DOHH2 (cell line): ENCODE measurements around the gene UBQLNL.

Source experiments
- H3F3A ChIP-seq: fragments of 200-600 bp; sonication (generic), shearing (Covaris generic); 2 replicates; pipeline ENCODE4 v1.6.0; 2016; ENCODE audit warnings: antibody characterized with exemption, mild to moderate bottlenecking; ENCODE audit not compliant: control insufficient read depth, insufficient read depth
- H3K27ac ChIP-seq: fragments of 200-600 bp; sonication (generic); 2 replicates; pipeline ENCODE4 v1.5.1; 2014; ENCODE audit warnings: low read depth, mild to moderate bottlenecking, low read length, moderate library complexity
- H3K27me3 ChIP-seq: fragments of 200-600 bp; sonication (generic); 2 replicates; pipeline ENCODE4 v1.6.1; 2014; ENCODE audit warnings: mild to moderate bottlenecking, low read length, mixed read lengths; ENCODE audit not compliant: control insufficient read depth
- H3K36me3 ChIP-seq: fragments of 200-600 bp; sonication (generic); 2 replicates; pipeline ENCODE4 v1.6.1; 2014; ENCODE audit warnings: mild to moderate bottlenecking, low read length, moderate library complexity, mixed read lengths; ENCODE audit not compliant: control insufficient read depth
- H3K4me1 ChIP-seq: fragments of 200-600 bp; sonication (generic); 2 replicates; pipeline ENCODE4 v1.6.1; 2014; ENCODE audit warnings: mild to moderate bottlenecking, low read length, mixed read lengths; ENCODE audit not compliant: control insufficient read depth
- H3K4me2 ChIP-seq: fragments of 200-600 bp; sonication (generic); 2 replicates; pipeline ENCODE4 v1.6.0; 2014; ENCODE audit warnings: mild to moderate bottlenecking, low read length, moderate library complexity
- H3K4me3 ChIP-seq: fragments of 200-600 bp; sonication (generic); 2 replicates; pipeline ENCODE4 v1.5.1; 2014; ENCODE audit warnings: mild to moderate bottlenecking, low read length, mixed read lengths
- H3K79me2 ChIP-seq: fragments of 200-600 bp; sonication (generic); 2 replicates; pipeline ENCODE4 v1.6.1; 2014; ENCODE audit warnings: mild to moderate bottlenecking, low read length, mixed read lengths; ENCODE audit not compliant: control insufficient read depth
- H3K9me2 ChIP-seq: fragments of 200-600 bp; sonication (generic); replicated peaks from 2 replicates; pipeline ENCODE4 v1.6.1; 2014; ENCODE audit warnings: mild to moderate bottlenecking, low read length, mixed read lengths; ENCODE audit not compliant: control insufficient read depth
- H3K9me3 ChIP-seq: fragments of 200-600 bp; sonication (generic); 2 replicates; pipeline ENCODE4 v1.6.1; 2014; ENCODE audit warnings: antibody characterized with exemption, low read length, mixed read lengths; ENCODE audit not compliant: control insufficient read depth, insufficient read depth
- H4K20me1 ChIP-seq: fragments of 200-600 bp; sonication (generic); 2 replicates; pipeline ENCODE4 v1.6.0; 2014; ENCODE audit warnings: low read depth, mild to moderate bottlenecking, antibody characterized with exemption, low read length, moderate library complexity; ENCODE audit not compliant: control insufficient read depth, insufficient read depth
- CTCF ChIP-seq: fragments of 200-600 bp; sonication (generic); IDR thresholded peaks from one replicate; pipeline ENCODE4 v1.5.1; 2014; ENCODE audit warnings: antibody characterized with exemption, mild to moderate bottlenecking, low read depth, low read length; ENCODE audit not compliant: poor library complexity, severe bottlenecking
- EZH2phosphoT487 ChIP-seq: fragments of 200-600 bp; sonication (generic); IDR thresholded peaks from 2 replicates; pipeline ENCODE4 v1.6.1; 2017; ENCODE audit warnings: borderline replicate concordance, mild to moderate bottlenecking, antibody characterized with exemption, low read length, moderate library complexity, mixed read lengths

Gene UBQLNL

GRCh38 chr11:5556596-5557188, 40.2 kb upstream of the UBQLNL start:
- H3F3A ChIP-seq = no peaks in the 10 kb centered on the region
- no peaks in the 10 kb centered on the region for H3K36me3 ChIP-seq
- H3K4me1 ChIP-seq = no peaks in the 10 kb centered on the region
- no peaks in the 10 kb centered on the region for H3K9me3 ChIP-seq
- no peak overlapping the region for H3K4me3 ChIP-seq
- no peaks in the 10 kb centered on the region for H3K27me3 ChIP-seq
- no peak overlapping the region for H3K27ac ChIP-seq
- H3K9me2 ChIP-seq = no peaks in the 10 kb centered on the region
- TF ChIP-seq CTCF (no peak), EZH2phosphoT487 (no peak)
- no peak overlapping the region for H3K4me2 ChIP-seq
- H3K79me2 ChIP-seq = no peaks in the 10 kb centered on the region
- H4K20me1 ChIP-seq = no peaks in the 10 kb centered on the region

- no peaks in the 10 kb centered on the region for H4K20me1 ChIP-seq
- no peak for TF ChIP-seq EZH2phosphoT487
- TF ChIP-seq CTCF = no peak
- no peaks in the 10 kb centered on the region for H3K36me3 ChIP-seq
- no peak overlapping the region for H3K4me3 ChIP-seq
- H3K27me3 ChIP-seq = no peaks in the 10 kb centered on the region
- H3K4me2 ChIP-seq = no peak overlapping the region
- no peak overlapping the region for H3K27ac ChIP-seq
- no peaks in the 10 kb centered on the region for H3K9me2 ChIP-seq
- H3F3A ChIP-seq = no peaks in the 10 kb centered on the region
- no peaks in the 10 kb centered on the region for H3K9me3 ChIP-seq
- H3K79me2 ChIP-seq = no peaks in the 10 kb centered on the region
- no peaks in the 10 kb centered on the region for H3K4me1 ChIP-seq
Measured at GRCh38 chr11:5553343-5553742, 36.8 kb upstream of the UBQLNL start.

GRCh38 chr11:5550440-5551095, 34.1 kb upstream of the UBQLNL start:
- H3K9me2 ChIP-seq = no peaks in the 10 kb centered on the region
- H3K4me1 ChIP-seq = no peaks in the 10 kb centered on the region
- no peaks in the 10 kb centered on the region for H3K79me2 ChIP-seq
- H3K27me3 ChIP-seq = no peaks in the 10 kb centered on the region
- TF ChIP-seq CTCF (no peak), EZH2phosphoT487 (no peak)
- H3F3A ChIP-seq = no peaks in the 10 kb centered on the region
- H3K9me3 ChIP-seq = no peaks in the 10 kb centered on the region
- no peak overlapping the region for H3K27ac ChIP-seq
- H4K20me1 ChIP-seq = no peaks in the 10 kb centered on the region
- no peaks in the 10 kb centered on the region for H3K36me3 ChIP-seq
- no peak overlapping the region for H3K4me2 ChIP-seq
- H3K4me3 ChIP-seq = no peak overlapping the region
